ENCODE measurements around the gene BCCIP. TPM values are rescaled to one million over a fixed set of nuclear protein-coding genes. Genes with fewer than 3 reads are reported as not detected.

BCCIP gene
- polyA plus RNA-seq, 10 donors, result 51.8 to 68.3 (median 60.1) TPM

GRCh38 chr10:125882596-125882995, 59.2 kb downstream of the BCCIP start:
- no peak for DNase-seq

GRCh38 chr10:125883211-125883610, 59.9 kb downstream of the BCCIP start:
- no peak for DNase-seq

Other genes with a start within 250 kb of the BCCIP start
- not detected for gene TEX36, start 140.4 kb upstream of the BCCIP start, polyA plus RNA-seq (ENCODE audit: insufficient read length in 10 of 10)
- 10 to 100 TPM; 13.5 to 27.4 (median 21.0) TPM for gene EDRF1, start 103.8 kb upstream of the BCCIP start, polyA plus RNA-seq (ENCODE audit: insufficient read length in 10 of 10)
- gene MMP21, start 47.7 kb upstream of the BCCIP start, polyA plus RNA-seq (ENCODE audit: insufficient read length in 10 of 10), result under 1 TPM; 0.16 to 0.56 (median 0.33) TPM
- gene UROS, start 288 bp upstream of the BCCIP start, polyA plus RNA-seq (ENCODE audit: insufficient read length in 10 of 10), result 10 to 100 TPM; 43.6 to 61.3 (median 55.9) TPM
- gene DHX32, start 57.7 kb downstream of the BCCIP start, polyA plus RNA-seq (ENCODE audit: insufficient read length in 10 of 10), result 10 to 100 TPM; 13.1 to 22.0 (median 18.2) TPM
- gene FANK1, start 73.0 kb downstream of the BCCIP start, polyA plus RNA-seq (ENCODE audit: insufficient read length in 10 of 10), result 1 to 10 TPM in 1 of 10 donors, under 1 TPM in 9; 0.27 to 2.3 (median 0.68) TPM